Left colon (tissue), 2 donors: Measurements from ENCODE around the gene CYP2C18. TPM values are rescaled to one million over a fixed set of nuclear protein-coding genes. Genes with fewer than 3 reads are reported as not detected.
"Not testable (repeated sequence)": the region's sequence is repeated elsewhere in the genome, so short reads cannot be mapped to it uniquely, and the experiment has no call there.

ENCODE experiments used
- ATAC-seq: fragments of 200-7000 bp; cut with Tn5 transposase; one replicate; pipeline ENCODE4 v1.9.1; 2020; ENCODE audit warnings: mild to moderate bottlenecking, moderate library complexity
- DNase-seq, 2 donors: peaks; one replicate each; pipeline ENCODE4 v3.0.0-alpha.2; 2020
- intact Hi-C, 2 donors: fragments of 100-400 bp; cut with DNase I in 1 of 2; cut with micrococcal nuclease in 1 of 2; formaldehyde crosslinking; loops; one replicate each; pipeline versions ENCODE4 v1.11.2 to v1.14.0; 2022; cut with DNase I, micrococcal nuclease
- total RNA-seq, 2 donors: library from RNA; stranded (reverse); fragmentation: NEBNext Ultra II Directional; extraction: Animal tissue kit (Norgen Biotek cat#: 25700); gene quantifications; one replicate each; pipeline ENCODE4 v1.2.1, GENCODE V29; 2021
- donor health status: DM: no; HTN: no; CAD: no.
- donor health status: DM: yes; HTN: yes; CAD: no.

The CYP2C18 gene
- total RNA-seq, 2 donors from 2014 or later = 4.9 to 24.3 TPM

DNA sequence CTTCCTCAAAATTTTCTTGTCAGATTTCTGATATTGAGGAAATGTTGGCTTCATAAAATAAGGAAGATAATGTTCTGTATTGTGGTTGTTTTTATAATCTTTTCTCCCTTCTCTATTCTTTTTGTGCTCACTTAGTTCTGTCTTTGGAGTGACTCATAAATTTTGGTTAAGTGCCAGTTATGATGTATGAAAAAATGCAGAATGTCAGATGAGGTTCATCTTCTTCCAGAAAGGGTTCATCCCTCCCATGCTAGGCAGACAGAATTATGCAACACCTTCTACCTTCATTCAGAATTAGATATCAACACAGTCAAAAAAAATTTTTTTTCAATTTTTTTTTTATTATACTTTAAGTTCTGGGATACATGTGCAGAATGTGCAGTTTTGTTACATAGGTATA, 42.3 kb downstream of the CYP2C18 start:
- intact Hi-C loops = no loop called here
- no peak for ATAC-seq
- DNase-seq = no peak

DNA sequence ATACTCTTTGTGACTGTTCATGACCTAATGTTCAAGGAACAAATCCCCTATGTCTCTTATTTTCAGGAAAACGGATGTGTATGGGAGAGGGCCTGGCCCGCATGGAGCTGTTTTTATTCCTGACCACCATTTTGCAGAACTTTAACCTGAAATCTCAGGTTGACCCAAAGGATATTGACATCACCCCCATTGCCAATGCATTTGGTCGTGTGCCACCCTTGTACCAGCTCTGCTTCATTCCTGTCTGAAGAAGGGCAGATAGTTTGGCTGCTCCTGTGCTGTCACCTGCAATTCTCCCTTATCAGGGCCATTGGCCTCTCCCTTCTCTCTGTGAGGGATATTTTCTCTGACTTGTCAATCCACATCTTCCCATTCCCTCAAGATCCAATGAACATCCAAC, 51.7 kb downstream of the CYP2C18 start:
- no peak for DNase-seq

DNA sequence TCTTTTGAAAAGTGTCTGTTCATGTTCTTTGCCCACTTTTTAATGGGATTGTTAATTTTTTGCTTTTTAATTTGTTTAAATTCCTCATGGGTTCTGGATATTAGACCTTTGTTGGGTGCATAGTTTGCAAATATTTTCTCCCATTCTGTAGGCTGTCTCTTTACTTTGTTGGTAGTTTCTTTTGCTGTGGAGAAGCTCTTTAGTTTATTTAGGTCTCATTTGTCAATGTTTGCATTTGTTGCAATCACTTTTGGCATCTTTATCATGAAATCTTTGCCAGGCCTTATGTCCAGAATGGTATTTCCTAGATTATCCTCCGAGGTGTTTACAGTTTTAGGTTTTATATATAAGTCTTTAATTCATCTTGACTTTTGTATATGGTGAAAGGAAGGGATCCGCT, 55.1 kb downstream of the CYP2C18 start:
- ATAC-seq (no peak), DNase-seq (no peak)
- intact Hi-C loops = no loop called here

More for the DNA sequence above, 51.7 kb downstream of the CYP2C18 start:
- intact Hi-C loops = no loop called here
- ATAC-seq = no peak

DNA sequence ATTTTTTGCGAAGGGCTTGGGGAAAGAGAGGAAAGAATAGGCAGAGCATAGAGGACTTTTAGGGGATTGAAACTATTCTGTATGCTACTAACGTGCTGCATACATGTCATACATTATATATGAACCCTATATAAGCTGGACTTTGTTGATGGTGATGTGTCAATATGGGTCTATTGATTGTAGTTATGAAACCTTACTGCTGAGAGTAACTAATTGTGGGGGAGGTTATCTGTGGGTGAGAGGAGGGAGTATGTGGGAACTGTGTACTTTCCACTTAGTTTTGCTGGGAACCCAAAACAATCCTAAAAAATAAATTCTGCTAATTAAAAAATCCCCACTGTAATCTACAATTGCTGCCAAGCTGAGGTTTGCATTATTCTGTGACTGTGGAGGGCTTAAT, 63.6 kb downstream of the CYP2C18 start:
- intact Hi-C loops = no loop called here
- ATAC-seq = no peak
- no peak for DNase-seq

DNA sequence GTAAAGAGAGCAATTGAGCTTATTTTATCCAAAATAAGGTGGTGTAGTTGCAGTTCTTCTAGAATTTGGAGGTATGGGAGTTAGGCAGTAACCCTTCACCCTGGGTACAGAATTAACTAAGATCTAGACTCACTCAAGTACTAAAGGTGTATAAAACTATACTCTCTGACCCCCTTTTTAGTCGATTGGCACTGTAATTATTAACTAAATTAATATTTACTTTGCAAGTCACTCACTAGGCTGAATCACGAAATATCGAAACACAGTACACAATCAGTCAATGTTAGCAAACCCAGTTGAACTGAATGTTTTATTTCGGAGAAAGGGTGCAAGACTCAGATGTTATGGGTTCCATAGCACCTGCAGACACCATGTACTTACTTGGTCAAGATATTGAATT, 64.3 kb downstream of the CYP2C18 start:
- no peak for ATAC-seq
- intact Hi-C loops = no loop called here
- no peak for DNase-seq

DNA sequence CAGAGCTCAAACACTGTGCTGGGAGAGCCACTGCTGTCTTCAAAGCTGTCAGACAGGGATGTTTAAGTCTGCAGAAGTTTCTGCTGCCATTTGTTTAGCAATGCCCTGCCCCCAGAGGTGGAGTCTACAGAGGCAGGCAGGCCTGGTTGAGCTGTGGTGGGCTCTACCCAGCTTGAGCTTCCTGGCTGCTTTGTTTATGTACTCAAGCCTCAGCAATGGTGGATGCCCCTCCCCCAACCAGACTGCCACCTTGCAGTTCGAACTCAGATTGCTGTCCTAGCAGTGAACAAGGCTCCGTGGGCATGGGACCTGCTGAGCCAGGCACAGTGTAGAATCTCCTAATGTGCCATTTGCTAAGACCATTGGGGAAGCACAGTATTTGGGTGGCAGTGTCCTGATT, 74.4 kb downstream of the CYP2C18 start:
- intact Hi-C loops = no loop called here
- ATAC-seq (no peak), DNase-seq (no peak)

DNA sequence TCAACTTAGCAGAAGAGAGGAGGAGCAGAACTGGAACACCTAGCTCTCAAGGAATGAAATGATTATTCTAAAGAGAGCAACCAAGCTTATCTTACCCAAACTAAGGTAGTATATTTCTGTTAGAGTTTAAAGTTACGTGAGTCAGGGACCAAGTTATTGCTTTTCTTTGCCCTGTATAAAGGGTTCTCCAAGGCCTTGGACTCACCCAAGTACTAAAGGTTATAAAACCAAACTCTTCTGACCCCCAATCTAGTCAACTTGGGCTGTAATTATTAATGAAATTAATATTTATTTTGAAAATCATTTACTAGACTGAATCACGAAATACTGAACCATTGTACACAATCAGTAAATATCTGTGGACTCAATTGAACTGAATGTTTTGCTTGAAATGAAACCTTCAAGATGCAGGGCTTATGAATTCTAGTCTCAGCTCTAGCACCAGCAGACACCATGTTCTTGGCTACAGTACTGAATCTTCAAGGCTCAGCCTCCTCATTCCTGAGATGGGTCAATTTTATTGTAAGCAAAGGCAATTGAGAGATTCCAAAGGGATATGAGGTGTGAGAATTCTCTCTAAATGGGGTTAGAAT, 77.2 kb downstream of the CYP2C18 start:
- intact Hi-C loops = no loop called here
- DNase-seq (no peak), ATAC-seq (no peak)

DNA sequence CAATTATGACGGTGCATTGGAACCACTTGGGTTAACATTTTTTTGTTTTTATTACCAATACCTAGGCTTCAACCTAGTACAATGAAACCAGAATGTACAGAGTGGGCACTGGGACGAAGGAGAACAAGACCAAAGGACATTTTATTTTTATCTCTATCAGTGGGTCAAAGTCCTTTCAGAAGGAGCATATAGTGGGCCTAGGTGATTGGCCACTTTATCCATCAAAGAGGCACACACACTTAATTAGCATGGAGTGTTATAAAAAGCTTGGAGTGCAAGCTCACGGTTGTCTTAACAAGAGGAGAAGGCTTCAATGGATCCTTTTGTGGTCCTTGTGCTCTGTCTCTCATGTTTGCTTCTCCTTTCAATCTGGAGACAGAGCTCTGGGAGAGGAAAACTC, 78.9 kb downstream of the CYP2C18 start, which contains the start of gene CYP2C19:
CYP2C19 (plus strand) TSS at position 289 of the 400 bp plus-strand sequence; CDS start at position 314, 25 bp downstream.
- intact Hi-C loops = no loop called here
- ATAC-seq = peak; percentile 63
- no peak for DNase-seq

DNA sequence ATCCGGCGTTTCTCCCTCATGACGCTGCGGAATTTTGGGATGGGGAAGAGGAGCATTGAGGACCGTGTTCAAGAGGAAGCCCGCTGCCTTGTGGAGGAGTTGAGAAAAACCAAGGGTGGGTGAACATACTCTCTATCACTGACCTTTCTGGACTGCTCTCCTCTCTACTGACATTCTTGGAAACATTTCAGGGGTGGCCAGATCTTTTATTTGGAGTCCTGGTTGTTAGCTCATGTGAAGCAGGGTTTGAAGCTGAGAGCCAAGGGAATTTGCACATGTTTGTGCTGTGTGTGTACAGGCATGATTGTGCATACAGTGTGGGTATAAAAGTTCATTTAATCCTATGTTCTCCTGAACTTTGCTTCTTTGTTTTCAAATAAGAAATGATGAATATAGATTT, 91.9 kb downstream of the CYP2C18 start:
- ATAC-seq, DNase-seq, intact Hi-C loops: not testable (repeated sequence)

DNA sequence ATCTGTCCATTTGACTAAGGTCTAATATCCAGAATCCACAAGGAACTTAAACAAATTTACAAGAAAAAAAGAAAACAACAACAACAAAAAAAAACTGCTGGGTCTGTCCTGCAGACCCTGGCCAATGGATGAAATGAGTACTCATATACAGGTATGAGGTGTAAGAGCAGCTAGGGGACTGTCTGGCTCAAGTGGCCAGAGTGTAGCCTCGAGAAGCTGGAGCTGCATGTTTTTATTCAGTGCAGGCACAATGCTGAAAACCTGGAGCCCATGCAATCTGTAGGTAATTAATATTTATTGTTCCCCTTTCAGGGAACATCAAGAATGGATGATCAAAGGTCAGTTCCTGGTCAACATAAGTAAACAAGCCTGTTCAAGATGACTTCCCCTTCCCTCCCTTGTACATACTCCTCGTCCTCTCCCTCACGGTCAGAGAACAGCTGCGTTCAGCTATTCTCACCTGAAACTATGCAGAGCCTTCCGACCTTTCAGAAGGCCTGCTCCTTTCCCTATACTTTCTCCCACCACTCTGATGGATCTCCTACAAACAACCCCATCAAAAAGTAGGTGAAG, 94.4 kb downstream of the CYP2C18 start:
- intact Hi-C loops = no loop called here
- DNase-seq (no peak), ATAC-seq (peak; percentile 59)

DNA sequence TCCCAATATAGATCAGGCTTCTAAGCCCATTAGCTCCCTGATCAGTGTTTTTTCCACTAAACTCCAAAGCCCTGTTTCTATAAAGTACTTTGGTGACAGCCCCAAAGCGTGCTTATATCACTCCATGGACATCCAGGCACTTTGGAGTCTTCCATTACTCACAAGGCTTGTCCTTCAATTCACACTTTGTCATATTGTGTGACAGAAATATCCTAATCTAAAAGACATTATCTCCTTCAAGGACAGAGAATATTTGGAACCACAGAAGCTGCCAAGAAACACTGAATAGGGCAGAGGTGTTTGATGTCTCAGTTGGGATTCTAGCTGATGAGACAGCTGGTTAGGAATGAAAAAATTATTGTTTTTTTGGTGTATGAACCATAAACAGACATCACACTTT, 97.3 kb downstream of the CYP2C18 start:
- no peak for ATAC-seq
- no peak for DNase-seq
- intact Hi-C loops = no loop called here

DNA sequence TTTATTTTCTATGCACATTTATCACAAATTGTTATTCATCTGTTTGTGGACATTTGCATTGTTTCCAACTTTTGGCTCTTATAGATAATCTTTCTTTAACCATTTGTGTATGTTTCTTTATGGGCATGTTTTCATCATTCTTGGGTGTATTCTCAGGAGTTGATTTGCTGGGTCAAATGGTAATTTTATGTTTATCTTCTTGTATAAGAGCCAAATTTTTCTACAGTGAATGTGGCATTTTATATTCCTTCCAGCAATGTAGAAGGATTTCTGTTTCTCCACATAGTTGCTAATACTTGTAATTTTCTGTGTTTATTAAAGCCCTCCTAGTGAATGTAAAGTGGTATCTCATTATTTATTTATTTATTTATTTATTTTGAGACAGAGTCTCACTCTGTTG, 100.7 kb downstream of the CYP2C18 start:
- DNase-seq = no peak
- no peak for ATAC-seq
- intact Hi-C loops = no loop called here

DNA sequence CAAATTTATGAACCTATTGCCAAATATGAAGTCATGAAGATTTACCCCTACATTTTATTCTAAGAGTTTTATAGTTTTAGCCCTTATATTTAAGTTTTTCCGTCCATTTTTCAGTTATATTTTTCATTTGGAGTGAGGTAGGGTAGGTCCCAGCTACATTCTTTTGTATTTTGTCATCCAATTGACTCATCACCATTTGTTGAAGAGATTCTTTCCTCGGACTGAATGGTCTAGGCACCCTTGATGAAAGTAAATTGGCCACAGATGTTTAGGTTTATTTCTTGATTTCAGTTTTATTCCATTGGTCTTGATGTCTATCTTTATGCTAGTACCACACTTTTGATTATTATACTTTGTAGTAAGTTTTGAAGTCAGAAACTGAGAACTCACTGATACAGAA, 101.7 kb downstream of the CYP2C18 start:
- intact Hi-C loops = no loop called here
- DNase-seq (no peak), ATAC-seq (no peak)

Other genes with a start within 250 kb of the CYP2C18 start
- gene HELLS, start 137.9 kb upstream of the CYP2C18 start, total RNA-seq = 10 to 100 TPM; 11.6 to 22.8 TPM
- gene CYP2C19, start 79.0 kb downstream of the CYP2C18 start, total RNA-seq = 1 to 10 TPM in 1 of 2 donors, under 1 TPM in 1; 0.76 to 3.9 TPM